ENCODE measurements around the gene CERS1. TPM values are rescaled to one million over a fixed set of nuclear protein-coding genes. Genes with fewer than 3 reads are reported as not detected.
A peak's percentile ranks its signal among the peaks of the same experiment; 100 is the strongest.

The CERS1 gene
- total and polyA plus RNA-seq, 8 donors = 0.37 to 4.8 (median 0.61) TPM; not detected in 3

DNA sequence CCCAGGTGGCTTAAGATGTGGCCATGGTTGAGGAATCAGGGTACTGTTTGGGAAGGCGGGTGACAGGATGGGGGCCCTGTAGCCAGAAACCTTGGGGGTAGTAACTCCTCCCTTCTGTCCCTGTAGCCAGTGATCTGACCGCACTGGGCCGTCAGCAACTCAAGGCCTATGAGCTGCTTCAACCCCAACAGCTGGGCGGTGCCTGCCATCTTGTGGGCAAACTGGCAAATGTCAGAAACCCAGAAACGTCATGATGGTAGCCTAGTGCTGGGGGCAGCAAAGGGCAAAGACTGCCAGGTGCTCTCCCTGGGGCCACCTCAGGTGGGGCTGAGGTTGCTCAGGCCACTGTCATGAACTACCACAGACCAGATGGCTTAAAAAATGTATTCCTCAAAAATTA lies 19.7 kb upstream of the CERS1 start:
- Histone ChIP-seq H3K27ac (peak overlapping the region in 1 of 5 donors; percentile 24), H3K9me3 (no peaks in the 10 kb centered on the region), H3K4me1 (peaks cover 18 to 62% (median 46%) of the 10 kb centered on the region in 4 donors), H3K27me3 (no peaks in the 10 kb centered on the region), H3K4me3 (no peak overlapping the region), H3K36me3 (peaks cover 32 to 62% (median 54%) of the 10 kb centered on the region in 4 donors)
- TF ChIP-seq, protein P1, sequence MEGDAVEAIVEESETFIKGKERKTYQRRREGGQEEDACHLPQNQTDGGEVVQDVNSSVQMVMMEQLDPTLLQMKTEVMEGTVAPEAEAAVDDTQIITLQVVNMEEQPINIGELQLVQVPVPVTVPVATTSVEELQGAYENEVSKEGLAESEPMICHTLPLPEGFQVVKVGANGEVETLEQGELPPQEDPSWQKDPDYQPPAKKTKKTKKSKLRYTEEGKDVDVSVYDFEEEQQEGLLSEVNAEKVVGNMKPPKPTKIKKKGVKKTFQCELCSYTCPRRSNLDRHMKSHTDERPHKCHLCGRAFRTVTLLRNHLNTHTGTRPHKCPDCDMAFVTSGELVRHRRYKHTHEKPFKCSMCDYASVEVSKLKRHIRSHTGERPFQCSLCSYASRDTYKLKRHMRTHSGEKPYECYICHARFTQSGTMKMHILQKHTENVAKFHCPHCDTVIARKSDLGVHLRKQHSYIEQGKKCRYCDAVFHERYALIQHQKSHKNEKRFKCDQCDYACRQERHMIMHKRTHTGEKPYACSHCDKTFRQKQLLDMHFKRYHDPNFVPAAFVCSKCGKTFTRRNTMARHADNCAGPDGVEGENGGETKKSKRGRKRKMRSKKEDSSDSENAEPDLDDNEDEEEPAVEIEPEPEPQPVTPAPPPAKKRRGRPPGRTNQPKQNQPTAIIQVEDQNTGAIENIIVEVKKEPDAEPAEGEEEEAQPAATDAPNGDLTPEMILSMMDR (IDR thresholded peaks at IDR 0.05) = no peak
- TF ChIP-seq EP300 (IDR thresholded peaks at IDR 0.05) (no peak), POLR2A (IDR thresholded peaks at IDR 0.05) (no peak), POLR2AphosphoS5 (IDR thresholded peaks at IDR 0.05) (no peak)
- intact Hi-C loops (cut with DNase I; ENCODE audit: low total_unique reads) = no loop called here
- 46 to 82% (median 55%) methylated on average over 2 to 5 of the region's 5 CpGs for WGBS, 5 donors
- DNase-seq = peak; percentile 36 to 71

DNA sequence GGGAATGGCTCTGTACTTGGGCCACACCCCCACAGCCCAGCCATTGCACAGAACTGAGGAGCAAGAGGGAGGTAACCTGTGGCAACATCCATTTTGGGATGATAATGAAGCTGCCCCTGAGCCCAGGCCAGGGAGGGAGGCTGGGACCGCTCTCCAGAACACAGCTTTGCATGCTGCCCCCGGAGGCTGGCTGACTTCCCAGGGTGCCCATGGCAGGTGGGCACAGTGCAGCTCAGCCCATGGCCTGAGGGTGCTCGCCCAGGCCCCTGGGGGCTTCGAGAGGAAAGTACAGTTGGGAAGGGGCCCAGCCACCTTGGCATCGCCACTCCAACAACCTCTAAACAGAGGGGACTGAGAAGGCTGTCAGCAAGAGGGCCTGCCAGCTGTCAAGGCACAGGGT lies 17.5 kb upstream of the CERS1 start:
- Histone ChIP-seq H3K36me3 (peaks cover 45 to 83% (median 75%) of the 10 kb centered on the region in 4 donors), H3K9me3 (no peaks in the 10 kb centered on the region), H3K27me3 (no peaks in the 10 kb centered on the region), H3K4me3 (no peak overlapping the region), H3K4me1 (peaks cover 9 to 53% (median 34%) of the 10 kb centered on the region in 4 donors), H3K27ac (no peak overlapping the region)
- 83 to 93% (median 90%) methylated on average over 3 to 5 of the region's 5 CpGs for WGBS, 5 donors
- intact Hi-C loops (cut with DNase I; ENCODE audit: low total_unique reads) = no loop called here
- DNase-seq = no peak
- TF ChIP-seq POLR2AphosphoS5 (IDR thresholded peaks at IDR 0.05) (no peak), POLR2A (IDR thresholded peaks at IDR 0.05) (no peak), EP300 (IDR thresholded peaks at IDR 0.05) (no peak)
- TF ChIP-seq, protein P1 (IDR thresholded peaks at IDR 0.05) = no peak

DNA sequence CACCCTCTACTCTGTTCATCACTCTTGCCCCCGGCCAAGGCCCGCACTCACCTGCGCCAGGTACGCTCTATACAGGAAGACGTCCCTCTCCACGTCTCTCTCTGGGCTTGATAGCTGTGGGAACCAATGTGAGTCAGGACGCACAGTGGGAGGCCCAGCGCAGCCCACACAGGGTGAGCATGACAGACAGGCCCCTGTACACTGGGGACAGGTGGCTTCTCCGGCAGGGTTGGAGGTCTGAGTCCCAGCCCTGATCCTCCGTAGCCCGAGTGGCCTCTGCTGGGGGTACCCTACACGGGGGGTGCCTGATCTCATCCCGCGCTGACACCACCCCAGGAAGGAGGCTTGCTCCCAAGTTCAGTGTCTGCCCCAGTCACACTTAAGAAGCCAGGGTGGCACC lies 17.0 kb upstream of the CERS1 start:
- intact Hi-C loops (cut with DNase I; ENCODE audit: low total_unique reads) = no loop called here
- H3K36me3 ChIP-seq = peaks cover 45 to 88% (median 79%) of the 10 kb centered on the region in 4 donors
- 96 to 98% (median 97%) methylated on average over 14 of the region's 14 CpGs for WGBS, 5 donors

DNA sequence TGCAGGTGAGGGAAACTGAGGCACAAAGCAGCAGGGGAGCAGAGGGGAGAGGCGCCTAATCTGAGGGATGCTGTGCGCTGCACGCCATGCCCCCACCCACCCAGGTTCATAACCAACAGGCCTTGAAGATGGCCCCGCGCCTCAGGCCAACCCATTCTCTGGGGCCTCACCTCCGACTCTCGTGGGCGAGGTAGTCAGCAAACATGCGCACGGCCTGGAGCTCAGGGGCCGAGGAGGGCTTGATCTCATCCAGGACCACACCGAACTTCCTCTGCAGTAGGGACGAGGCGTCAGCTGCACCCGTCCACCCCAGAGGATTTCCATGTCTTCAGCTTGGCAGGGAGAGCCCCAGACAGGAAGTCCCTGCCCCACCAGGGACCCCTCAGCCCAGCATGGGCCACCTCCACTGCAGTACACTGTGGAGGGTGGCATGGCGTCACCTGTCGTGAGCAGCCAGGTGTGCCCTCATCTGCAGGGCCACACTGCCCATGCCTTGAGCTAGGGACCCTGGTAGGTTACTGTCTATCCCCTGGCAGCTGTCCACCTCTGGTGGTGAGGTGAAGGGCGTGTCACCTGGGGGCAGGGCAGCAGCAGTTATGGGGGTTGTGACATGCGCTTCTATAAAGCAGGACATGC lies 15.0 kb upstream of the CERS1 start:
- Histone ChIP-seq H3K27me3 (no peaks in the 10 kb centered on the region), H3K4me1 (peaks cover 0 to 28% (median 11%) of the 10 kb centered on the region in 4 donors), H3K36me3 (peaks cover 57 to 98% (median 96%) of the 10 kb centered on the region in 4 donors), H3K9me3 (no peaks in the 10 kb centered on the region), H3K27ac (no peak overlapping the region), H3K4me3 (no peak overlapping the region)
- WGBS, 5 donors = 93 to 96% (median 95%) methylated on average over 18 to 19 of the region's 19 CpGs; no CpG with 5 or more reads in 1 of the 5 donors
- intact Hi-C loops (cut with DNase I; ENCODE audit: low total_unique reads) = no loop called here
- DNase-seq = no peak
- TF ChIP-seq EP300 (IDR thresholded peaks at IDR 0.05) (no peak), POLR2A (IDR thresholded peaks at IDR 0.05) (no peak), POLR2AphosphoS5 (IDR thresholded peaks at IDR 0.05) (no peak)
- TF ChIP-seq, protein P1 (IDR thresholded peaks at IDR 0.05) = no peak

More for the DNA sequence above, 17.0 kb upstream of the CERS1 start:
- no peak overlapping the region for H3K27ac ChIP-seq
- H3K4me3 ChIP-seq = no peak overlapping the region
- H3K27me3 ChIP-seq = no peaks in the 10 kb centered on the region
- DNase-seq = no peak
- peaks cover 4 to 47% (median 28%) of the 10 kb centered on the region in 4 donors for H3K4me1 ChIP-seq
- no peaks in the 10 kb centered on the region for H3K9me3 ChIP-seq
- TF ChIP-seq POLR2AphosphoS5 (IDR thresholded peaks at IDR 0.05) (no peak), EP300 (IDR thresholded peaks at IDR 0.05) (no peak), POLR2A (IDR thresholded peaks at IDR 0.05) (no peak)
- TF ChIP-seq, protein P1 (IDR thresholded peaks at IDR 0.05) = no peak
